ENCODE measurements around the gene MAPKBP1.

DNA sequence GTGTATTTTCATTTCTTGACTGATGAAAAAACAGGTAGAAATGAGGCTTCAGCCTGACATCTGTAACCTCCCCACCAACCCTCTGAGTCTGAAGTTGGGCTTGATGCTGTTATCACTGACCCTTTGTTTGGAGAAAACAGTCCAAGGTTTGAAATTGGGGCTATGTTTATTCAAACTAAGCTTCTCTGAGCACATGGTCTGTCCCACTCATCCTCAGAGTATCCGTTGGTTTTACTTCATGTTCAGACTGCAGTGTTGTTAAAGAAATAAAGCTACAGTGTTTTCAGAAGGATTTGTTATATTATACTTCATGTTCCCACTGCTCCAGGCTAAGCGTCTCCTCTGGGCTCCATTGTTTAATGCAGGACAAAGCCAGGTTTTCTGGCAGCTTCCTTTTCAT, 6.0 kb downstream of the MAPKBP1 start:
- TF ChIP-seq, protein P1, sequence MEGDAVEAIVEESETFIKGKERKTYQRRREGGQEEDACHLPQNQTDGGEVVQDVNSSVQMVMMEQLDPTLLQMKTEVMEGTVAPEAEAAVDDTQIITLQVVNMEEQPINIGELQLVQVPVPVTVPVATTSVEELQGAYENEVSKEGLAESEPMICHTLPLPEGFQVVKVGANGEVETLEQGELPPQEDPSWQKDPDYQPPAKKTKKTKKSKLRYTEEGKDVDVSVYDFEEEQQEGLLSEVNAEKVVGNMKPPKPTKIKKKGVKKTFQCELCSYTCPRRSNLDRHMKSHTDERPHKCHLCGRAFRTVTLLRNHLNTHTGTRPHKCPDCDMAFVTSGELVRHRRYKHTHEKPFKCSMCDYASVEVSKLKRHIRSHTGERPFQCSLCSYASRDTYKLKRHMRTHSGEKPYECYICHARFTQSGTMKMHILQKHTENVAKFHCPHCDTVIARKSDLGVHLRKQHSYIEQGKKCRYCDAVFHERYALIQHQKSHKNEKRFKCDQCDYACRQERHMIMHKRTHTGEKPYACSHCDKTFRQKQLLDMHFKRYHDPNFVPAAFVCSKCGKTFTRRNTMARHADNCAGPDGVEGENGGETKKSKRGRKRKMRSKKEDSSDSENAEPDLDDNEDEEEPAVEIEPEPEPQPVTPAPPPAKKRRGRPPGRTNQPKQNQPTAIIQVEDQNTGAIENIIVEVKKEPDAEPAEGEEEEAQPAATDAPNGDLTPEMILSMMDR (IDR thresholded peaks at IDR 0.05) = no peak
- TF ChIP-seq POLR2A (IDR thresholded peaks at IDR 0.05) = no peak

All from heart left ventricle (tissue), 13 donors.